ENCODE measurements around the gene RIMBP2. TPM values are rescaled to one million over a fixed set of nuclear protein-coding genes. Genes with fewer than 3 reads are reported as not detected.

RIMBP2 gene
- total RNA-seq, 1 donor from 2014 or later = 0.09 TPM

GRCh38 chr12:130628304-130628703, 87.8 kb downstream of the RIMBP2 start:
- no peak overlapping the region for H3K27ac ChIP-seq
- intact Hi-C loops (cut with DNase I) = no loop called here
- no peak for DNase-seq
- H3K27me3 ChIP-seq = peaks cover 5% of the 10 kb centered on the region
- no peak overlapping the region for H3K4me3 ChIP-seq
- H3K4me1 ChIP-seq = no peaks in the 10 kb centered on the region
- TF ChIP-seq CTCF (IDR thresholded peaks at IDR 0.05) = no peak
- no peak for ATAC-seq
- no peaks in the 10 kb centered on the region for H3K9me3 ChIP-seq
- no peaks in the 10 kb centered on the region for H3K36me3 ChIP-seq

- ATAC-seq = no peak
- H3K27ac ChIP-seq = no peak overlapping the region
- intact Hi-C loops (cut with DNase I) = no loop called here
- TF ChIP-seq CTCF (IDR thresholded peaks at IDR 0.05) = no peak
- no peaks in the 10 kb centered on the region for H3K9me3 ChIP-seq
- peaks cover 5% of the 10 kb centered on the region for H3K27me3 ChIP-seq
- H3K4me3 ChIP-seq = no peak overlapping the region
- no peak for DNase-seq
- H3K4me1 ChIP-seq = no peaks in the 10 kb centered on the region
- H3K36me3 ChIP-seq = no peaks in the 10 kb centered on the region
Observed at GRCh38 chr12:130627175-130627574, 88.9 kb downstream of the RIMBP2 start.

- no peak for DNase-seq
- no peak for ATAC-seq
- no peaks in the 10 kb centered on the region for H3K9me3 ChIP-seq
- H3K36me3 ChIP-seq = no peaks in the 10 kb centered on the region
- H3K27me3 ChIP-seq = peaks cover 5% of the 10 kb centered on the region
- no peak overlapping the region for H3K27ac ChIP-seq
- intact Hi-C loops (cut with DNase I) = no loop called here
- no peak for TF ChIP-seq CTCF (IDR thresholded peaks at IDR 0.05)
- no peak overlapping the region for H3K4me3 ChIP-seq
- H3K4me1 ChIP-seq = no peaks in the 10 kb centered on the region
Observed at GRCh38 chr12:130626601-130627000, 89.5 kb downstream of the RIMBP2 start.

- Histone ChIP-seq H3K4me3 (no peak overlapping the region), H3K27me3 (no peaks in the 10 kb centered on the region), H3K36me3 (no peaks in the 10 kb centered on the region), H3K9me3 (no peaks in the 10 kb centered on the region), H3K27ac (no peak overlapping the region), H3K4me1 (no peaks in the 10 kb centered on the region)
- ATAC-seq = no peak
- no peak for DNase-seq
- TF ChIP-seq CTCF (IDR thresholded peaks at IDR 0.05) = no peak
- intact Hi-C loops (cut with DNase I) = no loop called here
Observed at GRCh38 chr12:130625201-130625600, 90.9 kb downstream of the RIMBP2 start.

GRCh38 chr12:130622803-130623202, 93.3 kb downstream of the RIMBP2 start:
- Histone ChIP-seq H3K4me3 (no peak overlapping the region), H3K36me3 (no peaks in the 10 kb centered on the region), H3K9me3 (no peaks in the 10 kb centered on the region), H3K4me1 (no peaks in the 10 kb centered on the region), H3K27ac (no peak overlapping the region), H3K27me3 (no peaks in the 10 kb centered on the region)
- intact Hi-C loops (cut with DNase I) = no loop called here
- no peak for ATAC-seq
- TF ChIP-seq CTCF (IDR thresholded peaks at IDR 0.05) = no peak
- DNase-seq = no peak

DNA sequence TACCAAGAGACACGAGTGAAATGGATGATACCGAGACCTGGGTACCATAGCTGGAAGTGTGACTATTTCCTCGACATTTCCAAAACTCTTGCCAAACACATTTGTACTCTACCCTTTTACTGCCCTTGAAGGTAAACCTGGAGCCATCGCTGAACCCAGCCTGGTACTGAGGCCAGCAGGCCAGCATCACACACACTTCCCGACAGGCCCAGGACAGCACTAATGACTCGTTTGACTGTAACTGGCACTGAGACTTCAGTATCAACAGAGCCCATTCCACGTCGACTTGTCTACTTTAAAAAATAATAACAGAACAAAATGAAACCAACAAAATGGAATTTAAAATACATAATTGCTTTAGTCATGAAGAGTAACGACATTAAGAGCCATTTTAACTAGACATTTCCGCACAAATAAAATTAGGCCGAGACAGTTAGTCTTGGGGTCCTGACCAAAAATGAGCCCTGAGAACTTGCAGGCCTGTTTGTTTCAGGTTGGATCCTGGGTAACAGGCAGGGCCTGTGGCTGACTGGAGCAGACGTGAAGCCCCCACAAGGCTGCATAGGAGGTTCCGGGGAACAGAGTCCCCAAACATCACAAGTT, 94.3 kb downstream of the RIMBP2 start:
- DNase-seq = no peak
- Histone ChIP-seq H3K27me3 (no peaks in the 10 kb centered on the region), H3K9me3 (no peaks in the 10 kb centered on the region), H3K4me1 (no peaks in the 10 kb centered on the region), H3K4me3 (no peak overlapping the region), H3K36me3 (no peaks in the 10 kb centered on the region), H3K27ac (no peak overlapping the region)
- no peak for ATAC-seq
- intact Hi-C loops (cut with DNase I) = no loop called here
- no peak for TF ChIP-seq CTCF (IDR thresholded peaks at IDR 0.05)
